DND-41 (cell line): ENCODE data around the gene TSHZ2.

Experiments
- ATAC-seq: fragments of 200-7000 bp; cut with Tn5 transposase; 3 replicates; pipeline ENCODE4 v1.9.1; 2021; ENCODE audit warnings: low read depth; ENCODE audit not compliant: insufficient read depth
- DNase-seq: peaks from one replicate; pipeline ENCODE4 v3.0.0-alpha.2; 2020
- H2AFZ ChIP-seq: 2 replicates; pipeline ENCODE4 v1.6.0; 2012; ENCODE audit warnings: low read depth, low read length
- H3K27ac ChIP-seq: 2 replicates; pipeline ENCODE4 v1.5.1; 2012; ENCODE audit warnings: low read length, inconsistent platforms
- H3K27me3 ChIP-seq: fragments of 200-600 bp; sonication (generic); 2 replicates; pipeline ENCODE4 v1.6.0; 2012; ENCODE audit warnings: low read length, mild to moderate bottlenecking, inconsistent platforms; ENCODE audit not compliant: insufficient read depth, poor library complexity
- H3K36me3 ChIP-seq: 2 replicates; pipeline ENCODE4 v1.5.1; 2012; ENCODE audit warnings: low read length, inconsistent platforms; ENCODE audit not compliant: insufficient read depth
- H3K4me1 ChIP-seq: 2 replicates; pipeline ENCODE4 v1.5.1; 2012; ENCODE audit warnings: mild to moderate bottlenecking, low read length; ENCODE audit not compliant: insufficient read depth
- H3K4me2 ChIP-seq: 2 replicates; pipeline ENCODE4 v1.6.0; 2012; ENCODE audit warnings: mild to moderate bottlenecking, moderate library complexity, low read length, inconsistent platforms; ENCODE audit not compliant: insufficient read depth
- H3K4me3 ChIP-seq, 2 experiments: fragments of 200-600 bp in 1 of 2; shearing (Covaris generic) in 1 of 2; 2 replicates each; pipeline ENCODE4 v1.5.1; 2012 to 2016; ENCODE audit warnings: inconsistent platforms in 2 of 2, low read length in 2 of 2, mild to moderate bottlenecking in 2 of 2, low read depth in 1 of 2, moderate library complexity in 1 of 2
- H3K79me2 ChIP-seq: 2 replicates; pipeline ENCODE4 v1.6.0; 2012; ENCODE audit warnings: low read length, inconsistent platforms; ENCODE audit not compliant: insufficient read depth
- H3K9ac ChIP-seq: 2 replicates; pipeline ENCODE4 v1.6.0; 2012; ENCODE audit warnings: low read depth, mild to moderate bottlenecking, inconsistent platforms, low read length, moderate library complexity
- H3K9me3 ChIP-seq: 2 replicates; pipeline ENCODE4 v1.5.1; 2012; ENCODE audit warnings: low read length, moderate library complexity, mild to moderate bottlenecking, inconsistent platforms; ENCODE audit not compliant: insufficient read depth, severe bottlenecking
- H4K20me1 ChIP-seq: 2 replicates; pipeline ENCODE4 v1.6.0; 2012; ENCODE audit warnings: low read length; ENCODE audit not compliant: insufficient read depth
- EZH2 ChIP-seq: IDR thresholded peaks from 3 replicates; pipeline ENCODE4 v1.6.1; 2012; ENCODE audit warnings: borderline replicate concordance, low read depth, mild to moderate bottlenecking, moderate library complexity, low read length, inconsistent platforms; ENCODE audit not compliant: severe bottlenecking
- TF ChIP-seq, protein P1 (sequence below): IDR thresholded peaks from 2 replicates; pipeline ENCODE4 v1.5.1; 2012; ENCODE audit warnings: borderline replicate concordance, low read length, moderate library complexity, mild to moderate bottlenecking; ENCODE audit not compliant: poor library complexity, severe bottlenecking; ENCODE audit errors: extremely low read depth

TSHZ2 gene

DNA sequence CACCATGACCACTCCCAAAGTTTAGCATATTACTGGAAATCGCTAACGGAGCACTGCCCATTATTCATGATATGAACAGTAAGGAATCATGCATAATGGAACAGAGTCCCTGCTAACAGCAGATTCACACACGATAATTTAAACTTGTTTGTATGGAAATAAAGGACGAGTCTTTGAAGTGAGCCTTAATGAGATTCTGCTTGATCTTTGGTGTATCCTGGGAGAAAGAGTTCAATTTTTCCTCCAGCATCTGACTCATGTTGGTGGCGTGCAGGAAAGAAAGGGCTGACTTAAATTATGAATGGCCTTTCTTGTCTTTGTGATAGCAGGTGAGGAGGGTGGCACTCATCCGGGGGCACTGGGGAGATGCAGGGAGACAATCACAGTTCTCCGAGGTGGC is 426.9 kb downstream of the TSHZ2 start:
- no peak overlapping the region for H3K27ac ChIP-seq
- TF ChIP-seq, protein P1, sequence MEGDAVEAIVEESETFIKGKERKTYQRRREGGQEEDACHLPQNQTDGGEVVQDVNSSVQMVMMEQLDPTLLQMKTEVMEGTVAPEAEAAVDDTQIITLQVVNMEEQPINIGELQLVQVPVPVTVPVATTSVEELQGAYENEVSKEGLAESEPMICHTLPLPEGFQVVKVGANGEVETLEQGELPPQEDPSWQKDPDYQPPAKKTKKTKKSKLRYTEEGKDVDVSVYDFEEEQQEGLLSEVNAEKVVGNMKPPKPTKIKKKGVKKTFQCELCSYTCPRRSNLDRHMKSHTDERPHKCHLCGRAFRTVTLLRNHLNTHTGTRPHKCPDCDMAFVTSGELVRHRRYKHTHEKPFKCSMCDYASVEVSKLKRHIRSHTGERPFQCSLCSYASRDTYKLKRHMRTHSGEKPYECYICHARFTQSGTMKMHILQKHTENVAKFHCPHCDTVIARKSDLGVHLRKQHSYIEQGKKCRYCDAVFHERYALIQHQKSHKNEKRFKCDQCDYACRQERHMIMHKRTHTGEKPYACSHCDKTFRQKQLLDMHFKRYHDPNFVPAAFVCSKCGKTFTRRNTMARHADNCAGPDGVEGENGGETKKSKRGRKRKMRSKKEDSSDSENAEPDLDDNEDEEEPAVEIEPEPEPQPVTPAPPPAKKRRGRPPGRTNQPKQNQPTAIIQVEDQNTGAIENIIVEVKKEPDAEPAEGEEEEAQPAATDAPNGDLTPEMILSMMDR: no peak
- no peak for TF ChIP-seq EZH2
- no peak for DNase-seq
- H3K9ac ChIP-seq: no peak overlapping the region
- no peak for ATAC-seq
- H3K4me2 ChIP-seq: no peak overlapping the region
- H3K4me3 ChIP-seq: no peak overlapping the region
- no peaks in the 10 kb centered on the region for H3K79me2 ChIP-seq
- H3K36me3 ChIP-seq: no peaks in the 10 kb centered on the region
- H2AFZ ChIP-seq: no peak overlapping the region
- no peaks in the 10 kb centered on the region for H3K9me3 ChIP-seq
- H3K27me3 ChIP-seq: peaks cover 8% of the 10 kb centered on the region
- H3K4me1 ChIP-seq: no peaks in the 10 kb centered on the region
- H4K20me1 ChIP-seq: no peaks in the 10 kb centered on the region

- ATAC-seq: no peak
- H4K20me1 ChIP-seq: no peaks in the 10 kb centered on the region
- no peak for DNase-seq
- H3K27me3 ChIP-seq: peaks cover 7% of the 10 kb centered on the region
- H3K9ac ChIP-seq: no peak overlapping the region
- no peaks in the 10 kb centered on the region for H3K36me3 ChIP-seq
- TF ChIP-seq, protein P1: no peak
- TF ChIP-seq EZH2: no peak
- H3K27ac ChIP-seq: no peak overlapping the region
- H2AFZ ChIP-seq: no peak overlapping the region
- H3K4me2 ChIP-seq: no peak overlapping the region
- no peaks in the 10 kb centered on the region for H3K9me3 ChIP-seq
- no peak overlapping the region for H3K4me3 ChIP-seq
- no peaks in the 10 kb centered on the region for H3K79me2 ChIP-seq
- H3K4me1 ChIP-seq: no peaks in the 10 kb centered on the region
These were observed 427.6 kb downstream of the TSHZ2 start for GRCh38 chr20:53399592-53400335.

DNA sequence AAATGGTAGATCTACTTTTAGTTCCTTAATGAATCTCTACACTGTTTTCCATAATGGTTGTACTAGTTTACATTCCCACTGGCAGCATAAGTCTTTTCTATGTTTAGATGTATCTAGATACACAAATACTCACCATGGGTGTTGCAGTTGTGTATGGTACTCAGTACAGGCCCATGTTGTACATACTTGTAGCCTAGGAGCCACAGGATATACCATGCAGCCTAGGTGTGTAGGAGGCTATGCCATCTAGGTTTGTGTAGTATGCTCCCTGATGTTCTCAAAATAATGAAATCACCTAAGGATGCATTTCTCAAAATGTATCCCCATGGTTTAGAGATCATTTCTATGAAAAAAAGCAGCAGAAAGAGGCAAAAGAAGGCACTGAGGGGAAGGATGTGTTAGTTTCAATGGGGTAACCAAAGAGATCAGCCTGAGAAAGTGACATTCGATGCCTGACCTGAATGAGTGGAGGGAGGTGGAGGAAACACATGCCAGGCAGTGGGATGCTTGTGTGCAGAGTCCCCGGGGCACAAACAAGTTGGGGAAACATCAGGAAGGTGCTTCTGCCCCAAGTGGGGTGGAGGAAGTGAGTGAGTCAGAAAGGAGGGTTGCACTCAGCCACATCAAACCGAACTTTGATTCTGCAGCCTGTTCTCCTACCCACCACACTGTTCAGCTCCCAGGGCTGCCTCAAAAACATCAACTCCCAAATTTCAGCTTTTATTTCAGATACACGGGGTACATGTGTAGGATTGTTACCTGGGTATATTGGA is 430.3 kb downstream of the TSHZ2 start:
- DNase-seq (peak; percentile 13), ATAC-seq (peak; percentile 55; the same call in 1 of the 3 replicates)
- Histone ChIP-seq H3K27ac (no peak overlapping the region), H3K4me2 (no peak overlapping the region), H3K4me1 (no peaks in the 10 kb centered on the region), H3K9me3 (no peaks in the 10 kb centered on the region), H3K4me3 (no peak overlapping the region), H4K20me1 (no peaks in the 10 kb centered on the region), H3K9ac (no peak overlapping the region), H3K36me3 (no peaks in the 10 kb centered on the region), H3K27me3 (peaks cover 18% of the 10 kb centered on the region), H3K79me2 (no peaks in the 10 kb centered on the region), H2AFZ (no peak overlapping the region)
- TF ChIP-seq, protein P1: no peak
- TF ChIP-seq EZH2: no peak
